ENCODE measurements around the gene CLDN1. TPM values are rescaled to one million over a fixed set of nuclear protein-coding genes. Genes with fewer than 3 reads are reported as not detected.

The CLDN1 gene
- total and polyA plus RNA-seq, 2 of the 13 experiments (the other 11 are each of a cell fraction or from before 2014, with no cell fraction given) = 42.7 to 51.6 TPM

- TF ChIP-seq DMTF1 (CRISPR knock-in tag; IDR thresholded peaks at IDR 0.05) (no peak), ZNF138 (CRISPR knock-in tag; IDR thresholded peaks at IDR 0.05; ENCODE audit: low read depth) (no peak), KLF16 (CRISPR knock-in tag; IDR thresholded peaks at IDR 0.05) (peak in 1 of 2 experiments; percentile 74; a peak in 1 of 4 replicates), PRMT3 (CRISPR knock-in tag; IDR thresholded peaks at IDR 0.05; ENCODE audit: borderline replicate concordance, low read depth) (no peak), RFX3 (CRISPR knock-in tag; IDR thresholded peaks at IDR 0.05) (no peak), AGO1 (IDR thresholded peaks at IDR 0.05; ENCODE audit: low read depth, low read length, poor library complexity, severe bottlenecking) (peak; percentile 52), THAP9 (CRISPR knock-in tag; IDR thresholded peaks at IDR 0.05; ENCODE audit: borderline replicate concordance) (peak; percentile 58; the same call in 1 of the 2 replicates), JUND (CRISPR knock-in tag; IDR thresholded peaks at IDR 0.05) (no peak), RBM39 (IDR thresholded peaks at IDR 0.05; ENCODE audit: low read depth, low read length, poor library complexity, severe bottlenecking) (peak; percentile 77), ZNF430 (CRISPR knock-in tag; IDR thresholded peaks at IDR 0.05) (peak; percentile 64; the same call in 1 of the 2 replicates), ZNF780A (CRISPR knock-in tag; IDR thresholded peaks at IDR 0.05) (peak; percentile 78; the same call in 1 of the 2 replicates), MXI1 (IDR thresholded peaks at IDR 0.05; ENCODE audit: borderline replicate concordance, low read depth, low read length) (0 out of 3 replicates have a peak, but pooled peaks have one; percentile 34), SNRNP70 (IDR thresholded peaks at IDR 0.05; ENCODE audit: low read depth, low read length) (no peak)
Measured at GRCh38 chr3:190321789-190322603, at the start of gene CLDN1 (continued).
